CD4-positive, alpha-beta T cell treated with Interferon gamma for 1 hour (primary cell): Measurements from ENCODE around the gene SLC11A1.

Source experiments
- DNase-seq: peaks from one replicate; pipeline ENCODE4 v3.0.0-alpha.2; 2020

The SLC11A1 gene

GRCh38 chr2:218406209-218406948 lies 24.3 kb downstream of the SLC11A1 start:
- DNase-seq: peak; percentile 92

DNA sequence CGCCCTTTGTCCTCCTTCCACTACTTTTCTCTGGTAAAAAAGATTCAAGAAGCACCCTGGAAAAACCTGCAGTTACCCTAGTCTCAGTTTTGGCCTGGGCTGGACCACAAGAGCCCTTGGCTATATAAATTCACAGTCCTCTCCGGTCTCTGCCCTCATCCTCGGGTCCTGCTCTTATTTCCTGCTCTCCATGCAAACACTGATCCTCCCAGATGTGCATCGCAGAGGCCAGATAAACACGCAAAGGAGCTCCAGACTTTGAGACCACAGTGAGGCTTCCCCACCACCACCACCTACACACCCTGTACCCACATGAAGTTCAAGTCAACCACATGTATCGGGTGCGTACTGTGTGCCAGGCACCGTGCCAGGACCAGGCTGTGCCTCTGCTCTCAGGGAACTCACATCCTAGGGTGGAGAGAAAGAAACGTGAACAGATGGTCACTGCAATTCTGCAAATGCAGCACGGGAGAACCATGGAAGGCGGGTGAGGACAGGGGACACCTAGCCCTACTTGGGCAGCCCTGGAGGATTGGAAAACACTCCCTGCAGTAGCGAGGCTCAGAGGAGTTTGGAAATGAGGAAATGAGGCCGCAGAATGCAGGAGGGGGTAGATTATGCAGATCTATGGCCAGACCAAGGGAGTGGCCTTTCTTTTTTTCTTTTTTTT lies 25.0 kb downstream of the SLC11A1 start:
- DNase-seq: peak; percentile 65

GRCh38 chr2:218407717-218408116 lies 25.6 kb downstream of the SLC11A1 start:
- no peak for DNase-seq

DNA sequence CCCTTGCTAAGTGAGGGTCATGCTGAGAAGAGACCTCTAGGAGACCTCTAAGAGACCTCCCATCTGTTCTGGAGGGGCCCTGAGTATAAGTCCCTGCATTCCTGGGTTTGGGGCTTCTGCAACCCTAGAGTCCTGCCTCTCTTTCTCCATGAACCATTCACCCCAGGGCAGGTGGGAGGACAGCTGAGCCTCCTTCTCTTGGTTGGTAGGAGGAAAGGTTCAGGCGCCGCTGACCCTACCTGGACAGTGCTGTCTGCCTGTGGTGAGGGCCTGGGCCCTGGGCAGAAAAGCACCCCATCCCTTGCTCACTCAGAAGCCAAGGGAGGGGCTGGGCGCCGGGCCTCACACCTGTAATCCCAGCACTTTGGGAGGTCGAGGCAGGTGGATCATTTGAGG lies 36.2 kb downstream of the SLC11A1 start:
- no peak for DNase-seq

DNA sequence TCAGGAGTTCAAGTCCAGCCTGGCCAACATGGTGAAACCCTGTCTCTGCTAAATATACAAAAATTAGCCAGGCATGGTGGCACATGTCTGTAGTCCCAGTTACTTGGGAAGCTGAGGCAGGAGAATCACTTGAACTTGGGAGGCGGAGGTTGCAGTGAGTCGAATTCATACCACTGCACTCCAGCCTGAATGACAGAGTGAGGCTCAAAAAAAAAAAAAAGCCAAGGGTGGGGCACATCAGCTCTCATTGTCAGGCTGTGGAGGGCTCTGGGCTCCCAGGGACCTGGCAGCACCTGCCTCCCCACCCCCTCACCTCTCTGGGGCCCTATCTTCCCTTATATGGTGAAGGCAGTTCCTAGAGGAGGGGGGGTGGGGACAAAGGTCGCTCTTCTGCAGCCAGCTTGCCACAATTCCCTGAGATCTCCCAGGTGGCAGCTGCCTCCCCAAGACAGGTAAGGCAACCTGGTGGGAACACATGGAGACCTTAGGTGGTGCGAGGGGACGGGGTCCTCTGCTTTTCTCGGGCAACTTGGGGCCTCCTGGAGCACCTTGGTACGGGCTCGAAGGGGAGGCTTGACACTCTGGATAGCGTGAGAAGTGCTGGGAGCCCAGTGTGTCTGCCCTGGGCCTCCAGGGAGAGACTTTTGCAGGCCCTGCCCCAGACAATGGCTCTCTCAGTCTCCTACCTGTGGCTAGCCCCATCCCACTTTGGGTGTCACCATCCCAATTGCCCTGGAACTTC lies 36.8 kb downstream of the SLC11A1 start, which contains the start of gene VIL1:
VIL1 (plus strand) TSS at position 407 of the 742 bp plus-strand sequence. CDS start 4,656 bp downstream, outside the sequence.
- DNase-seq: no peak

- no peak for DNase-seq
These were observed 37.6 kb downstream of the SLC11A1 start for GRCh38 chr2:218419630-218420216.

GRCh38 chr2:218421027-218421426 lies 39.0 kb downstream of the SLC11A1 start:
- DNase-seq: no peak

GRCh38 chr2:218422403-218423086 lies 40.5 kb downstream of the SLC11A1 start:
- no peak for DNase-seq

DNA sequence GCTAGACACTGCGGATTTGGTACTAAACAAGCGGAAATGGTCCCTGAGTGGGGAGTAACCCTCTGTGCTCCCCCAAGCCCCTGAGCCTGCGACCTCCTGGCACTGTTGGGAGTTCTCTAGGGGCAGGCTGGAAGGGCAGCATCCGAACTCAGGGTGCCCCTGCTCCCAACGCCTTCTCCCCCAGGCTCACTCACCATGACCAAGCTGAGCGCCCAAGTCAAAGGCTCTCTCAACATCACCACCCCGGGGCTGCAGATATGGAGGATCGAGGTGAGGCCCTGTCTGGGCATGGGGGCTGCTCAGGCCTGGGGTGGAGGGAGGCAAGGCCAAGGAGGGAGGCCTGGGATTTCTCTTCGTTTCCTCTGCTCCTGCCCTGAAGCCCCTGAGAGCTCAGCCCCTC lies 41.5 kb downstream of the SLC11A1 start:
- no peak for DNase-seq

DNA sequence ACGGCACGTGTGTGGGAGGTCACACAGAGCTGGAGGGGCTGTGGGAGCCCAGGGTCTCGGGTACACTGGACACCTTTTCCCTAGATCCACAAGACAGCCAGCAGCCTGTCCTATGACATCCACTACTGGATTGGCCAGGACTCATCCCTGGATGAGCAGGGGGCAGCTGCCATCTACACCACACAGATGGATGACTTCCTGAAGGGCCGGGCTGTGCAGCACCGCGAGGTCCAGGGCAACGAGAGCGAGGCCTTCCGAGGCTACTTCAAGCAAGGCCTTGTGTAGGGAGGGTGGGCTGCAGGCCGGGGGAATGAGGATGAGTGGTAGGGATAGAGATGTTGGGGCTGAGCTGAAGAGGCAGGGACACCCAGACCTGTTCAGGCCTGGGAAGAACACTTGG lies 43.5 kb downstream of the SLC11A1 start:
- no peak for DNase-seq

GRCh38 chr2:218427741-218428140 lies 45.7 kb downstream of the SLC11A1 start:
- DNase-seq: no peak

DNA sequence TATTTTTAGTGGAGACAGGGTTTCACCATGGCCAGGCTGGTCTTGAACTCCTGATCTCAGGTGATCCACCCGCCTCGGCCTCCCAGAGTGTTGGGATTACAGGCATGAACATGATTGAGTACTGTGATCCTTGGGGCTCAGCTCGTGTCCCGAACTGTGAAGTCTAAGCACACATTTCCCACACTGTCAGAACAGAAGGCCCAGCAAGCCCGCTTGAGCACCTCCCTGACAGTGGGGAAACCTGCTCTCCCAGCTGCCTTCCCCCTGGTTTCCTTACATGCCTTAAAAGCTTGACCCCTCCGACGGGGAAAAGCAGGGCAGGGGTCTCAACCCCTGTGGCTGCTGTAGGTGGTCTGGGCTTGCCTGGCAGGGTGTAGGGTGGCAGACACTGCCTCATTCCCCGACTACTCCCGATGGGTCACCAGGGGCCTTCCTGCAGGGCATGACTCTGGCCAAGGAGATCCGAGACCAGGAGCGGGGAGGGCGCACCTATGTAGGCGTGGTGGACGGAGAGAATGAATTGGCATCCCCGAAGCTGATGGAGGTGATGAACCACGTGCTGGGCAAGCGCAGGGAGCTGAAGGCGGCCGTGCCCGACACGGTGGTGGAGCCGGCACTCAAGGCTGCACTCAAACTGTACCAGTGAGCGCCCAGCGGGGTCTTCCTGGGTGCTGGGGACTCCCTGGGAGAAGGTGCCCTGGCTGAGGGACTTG lies 46.9 kb downstream of the SLC11A1 start:
- DNase-seq: no peak

DNA sequence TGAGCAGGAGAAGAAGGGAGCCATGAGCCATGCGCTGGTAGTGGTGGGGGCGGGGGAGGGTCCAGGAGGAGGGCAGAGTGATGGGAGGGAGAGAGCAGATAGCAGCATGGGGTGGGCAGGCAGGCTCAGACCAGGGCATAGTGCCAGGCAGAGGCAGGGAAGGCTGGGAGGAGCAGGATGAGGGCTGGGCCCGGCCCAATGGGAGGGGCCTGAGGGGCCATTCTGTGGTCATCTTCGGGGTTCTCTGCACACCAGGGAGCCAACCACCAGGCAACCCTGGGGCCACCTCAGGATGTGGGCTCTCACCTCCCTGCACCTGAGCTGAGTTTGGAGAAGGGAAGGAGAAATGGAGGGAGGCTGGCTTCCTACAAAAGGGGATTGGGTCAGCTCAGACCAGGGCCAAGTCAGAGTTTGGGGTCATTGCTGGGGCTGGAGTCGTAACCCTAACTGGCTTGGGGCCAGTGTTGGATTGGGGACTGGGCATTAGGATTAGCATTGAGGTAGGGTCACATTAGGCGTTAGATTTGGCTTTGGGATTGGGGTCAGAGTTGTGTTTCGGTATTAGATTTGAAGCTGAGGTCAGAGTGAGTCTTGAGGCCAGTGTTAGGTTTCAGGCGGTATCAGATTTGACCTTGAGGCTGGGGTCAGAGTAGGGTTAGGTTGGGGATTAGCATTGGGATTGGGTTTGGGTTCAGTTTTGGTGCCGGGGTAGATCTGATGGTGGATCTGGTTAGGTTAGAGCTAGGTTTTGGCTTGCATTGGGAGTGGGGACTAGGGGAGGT lies 48.0 kb downstream of the SLC11A1 start:
- DNase-seq: no peak

DNA sequence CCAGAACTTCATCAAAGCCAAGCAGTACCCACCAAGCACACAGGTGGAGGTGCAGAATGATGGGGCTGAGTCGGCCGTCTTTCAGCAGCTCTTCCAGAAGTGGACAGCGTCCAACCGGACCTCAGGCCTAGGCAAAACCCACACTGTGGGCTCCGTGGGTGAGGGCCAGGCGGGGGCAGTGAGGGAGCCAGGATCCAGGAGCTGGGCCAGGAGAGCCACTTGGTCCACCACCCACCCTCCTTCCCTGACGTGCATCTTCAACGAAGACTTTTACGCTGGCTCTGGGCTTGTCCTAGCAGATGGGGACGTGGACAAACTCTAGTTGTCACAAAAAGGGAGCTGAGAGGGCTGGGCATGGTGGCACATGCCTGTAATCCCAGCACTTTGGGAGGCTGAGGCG lies 48.6 kb downstream of the SLC11A1 start:
- DNase-seq: no peak

DNA sequence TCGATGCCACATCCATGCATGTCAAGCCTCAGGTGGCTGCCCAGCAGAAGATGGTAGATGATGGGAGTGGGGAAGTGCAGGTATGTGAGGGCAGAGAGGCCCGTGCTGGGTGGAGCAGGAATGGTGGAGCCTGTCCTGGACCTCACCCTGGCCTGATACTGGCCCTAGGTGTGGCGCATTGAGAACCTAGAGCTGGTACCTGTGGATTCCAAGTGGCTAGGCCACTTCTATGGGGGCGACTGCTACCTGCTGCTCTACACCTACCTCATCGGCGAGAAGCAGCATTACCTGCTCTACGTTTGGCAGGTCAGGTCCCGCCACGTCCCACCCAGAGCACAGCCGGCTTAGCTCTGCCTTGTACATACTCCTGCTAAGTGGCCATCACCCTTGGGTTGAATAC lies 49.8 kb downstream of the SLC11A1 start:
- DNase-seq: no peak

DNA sequence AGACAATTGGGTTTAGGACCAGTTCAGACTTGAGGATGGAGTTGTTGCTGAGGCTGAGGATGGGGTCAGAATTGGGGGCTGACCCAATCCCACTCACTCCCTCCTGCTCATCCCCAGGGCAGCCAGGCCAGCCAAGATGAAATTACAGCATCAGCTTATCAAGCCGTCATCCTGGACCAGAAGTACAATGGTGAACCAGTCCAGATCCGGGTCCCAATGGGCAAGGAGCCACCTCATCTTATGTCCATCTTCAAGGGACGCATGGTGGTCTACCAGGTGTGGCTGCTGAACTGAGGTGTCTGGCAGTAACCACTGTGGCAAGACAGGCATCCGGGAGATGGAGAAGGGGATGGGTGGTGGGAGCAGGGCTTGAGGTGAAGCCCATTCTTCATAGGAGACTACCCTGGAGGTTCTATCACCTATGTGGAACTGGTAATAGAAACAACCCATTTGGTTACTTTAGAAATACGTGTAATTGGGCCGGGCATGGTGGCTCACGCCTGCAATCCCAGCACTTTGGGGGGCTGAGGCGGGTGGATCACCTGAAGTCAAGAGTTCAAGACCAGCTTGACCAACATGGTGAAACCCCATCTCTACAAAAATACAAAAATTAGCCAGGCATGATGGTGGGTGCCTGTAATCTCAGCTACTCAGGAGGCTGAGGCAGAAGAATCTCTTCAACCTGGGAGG lies 50.7 kb downstream of the SLC11A1 start:
- no peak for DNase-seq

- DNase-seq: no peak
These were observed 52.4 kb downstream of the SLC11A1 start for GRCh38 chr2:218434456-218434855.

DNA sequence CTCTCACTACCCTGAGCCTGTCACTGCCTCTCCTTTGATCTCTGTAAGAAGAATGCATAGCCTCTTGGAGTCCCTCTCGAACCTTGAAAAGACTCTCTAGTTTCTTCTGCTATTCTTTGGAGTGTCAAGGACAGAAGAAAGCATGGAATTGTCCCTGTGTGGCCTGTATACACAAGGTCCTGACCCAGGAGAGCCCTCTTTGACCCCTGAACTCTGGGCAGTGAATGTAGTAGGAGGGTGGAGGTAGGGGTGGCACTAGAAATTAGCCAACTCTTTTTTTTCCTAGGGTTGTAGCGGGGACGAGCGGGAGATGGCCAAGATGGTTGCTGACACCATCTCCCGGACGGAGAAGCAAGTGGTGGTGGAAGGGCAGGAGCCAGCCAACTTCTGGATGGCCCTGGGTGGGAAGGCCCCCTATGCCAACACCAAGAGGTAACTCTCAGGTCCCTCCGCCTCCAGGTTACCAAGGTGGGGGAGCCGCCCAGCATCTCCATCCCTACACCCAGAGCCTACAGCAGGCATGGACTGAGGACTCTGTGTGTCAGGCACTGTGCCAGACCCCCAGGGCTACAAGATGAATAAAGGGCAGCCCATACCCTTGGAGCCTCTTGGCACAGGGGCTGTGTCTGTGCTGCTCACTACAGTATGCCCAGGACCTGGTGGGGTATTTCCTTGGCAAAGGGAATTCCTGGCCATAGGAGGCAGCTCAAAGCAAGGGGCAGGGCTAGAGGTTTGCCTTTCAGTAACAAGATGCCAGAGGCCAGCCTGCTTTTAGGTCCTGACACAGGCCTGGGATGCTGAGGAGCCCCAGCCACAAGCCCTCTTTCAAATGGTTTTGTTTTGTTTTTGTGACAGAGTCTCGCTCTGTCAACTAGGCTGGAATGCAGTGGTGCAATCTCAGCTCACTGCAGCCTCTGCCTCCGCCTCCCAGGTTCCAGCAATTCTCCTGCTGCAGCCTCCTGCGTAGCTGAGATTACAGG lies 53.2 kb downstream of the SLC11A1 start:
- DNase-seq: no peak

DNA sequence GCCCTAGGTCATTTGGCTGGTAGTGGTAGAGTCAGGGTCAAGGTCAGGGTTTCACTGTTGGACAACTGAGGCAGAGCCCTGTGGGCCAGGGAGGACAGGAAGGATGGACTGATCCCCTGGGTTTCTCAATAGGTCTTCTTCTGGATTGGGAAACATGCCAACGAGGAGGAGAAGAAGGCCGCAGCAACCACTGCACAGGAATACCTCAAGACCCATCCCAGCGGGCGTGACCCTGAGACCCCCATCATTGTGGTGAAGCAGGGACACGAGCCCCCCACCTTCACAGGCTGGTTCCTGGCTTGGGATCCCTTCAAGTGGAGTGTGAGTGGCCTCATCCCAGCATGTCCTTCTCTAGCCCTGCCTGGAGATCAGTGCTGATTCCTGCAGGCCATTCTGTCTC lies 54.9 kb downstream of the SLC11A1 start:
- DNase-seq: no peak
